IPS-15b (cell line): ENCODE results near the gene PBX3.

Experiments used
- H3K27me3 ChIP-seq: one replicate; pipeline ENCODE4 v1.6.1; 2013; ENCODE audit warnings: low read length; ENCODE audit not compliant: control insufficient read depth, insufficient read depth
- H3K36me3 ChIP-seq: one replicate; pipeline ENCODE4 v1.6.1; 2013; ENCODE audit warnings: low read length; ENCODE audit not compliant: control insufficient read depth, insufficient read depth
- H3K4me1 ChIP-seq: one replicate; pipeline ENCODE4 v1.6.1; 2013; ENCODE audit warnings: mild to moderate bottlenecking, low read length; ENCODE audit not compliant: control insufficient read depth, insufficient read depth
- H3K4me3 ChIP-seq: one replicate; pipeline ENCODE4 v1.5.1; 2013; ENCODE audit warnings: low read depth, low read length
- H3K9ac ChIP-seq: one replicate; pipeline ENCODE4 v1.6.1; 2013; ENCODE audit warnings: low read depth, mild to moderate bottlenecking, low read length
- H3K9me3 ChIP-seq: one replicate; pipeline ENCODE4 v1.6.1; 2013; ENCODE audit warnings: mild to moderate bottlenecking, low read length; ENCODE audit not compliant: control insufficient read depth, insufficient read depth

PBX3 gene

GRCh38 chr9:125914411-125914810, 167.2 kb downstream of the PBX3 start:
- H3K36me3 ChIP-seq = no peaks in the 10 kb centered on the region
- no peak overlapping the region for H3K9ac ChIP-seq
- H3K4me1 ChIP-seq = peaks cover 8% of the 10 kb centered on the region
- H3K9me3 ChIP-seq = no peaks in the 10 kb centered on the region
- no peak overlapping the region for H3K4me3 ChIP-seq
- H3K27me3 ChIP-seq = no peaks in the 10 kb centered on the region

- H3K9ac ChIP-seq = no peak overlapping the region
- no peaks in the 10 kb centered on the region for H3K27me3 ChIP-seq
- H3K36me3 ChIP-seq = no peaks in the 10 kb centered on the region
- H3K4me1 ChIP-seq = peaks cover 8% of the 10 kb centered on the region
- no peaks in the 10 kb centered on the region for H3K9me3 ChIP-seq
- H3K4me3 ChIP-seq = no peak overlapping the region
Measured at GRCh38 chr9:125915606-125916005, 168.4 kb downstream of the PBX3 start.

GRCh38 chr9:125919565-125919964, 172.4 kb downstream of the PBX3 start:
- Histone ChIP-seq H3K27me3 (no peaks in the 10 kb centered on the region), H3K36me3 (no peaks in the 10 kb centered on the region), H3K4me3 (no peak overlapping the region), H3K4me1 (no peaks in the 10 kb centered on the region), H3K9me3 (no peaks in the 10 kb centered on the region), H3K9ac (no peak overlapping the region)

GRCh38 chr9:125920402-125920801, 173.2 kb downstream of the PBX3 start:
- no peaks in the 10 kb centered on the region for H3K4me1 ChIP-seq
- H3K9ac ChIP-seq = no peak overlapping the region
- no peaks in the 10 kb centered on the region for H3K27me3 ChIP-seq
- no peak overlapping the region for H3K4me3 ChIP-seq
- no peaks in the 10 kb centered on the region for H3K9me3 ChIP-seq
- H3K36me3 ChIP-seq = no peaks in the 10 kb centered on the region

GRCh38 chr9:125922854-125923253, 175.7 kb downstream of the PBX3 start:
- H3K4me3 ChIP-seq = no peak overlapping the region
- H3K4me1 ChIP-seq = no peaks in the 10 kb centered on the region
- H3K36me3 ChIP-seq = no peaks in the 10 kb centered on the region
- no peaks in the 10 kb centered on the region for H3K27me3 ChIP-seq
- no peak overlapping the region for H3K9ac ChIP-seq
- no peaks in the 10 kb centered on the region for H3K9me3 ChIP-seq

GRCh38 chr9:125924351-125924750, 177.2 kb downstream of the PBX3 start:
- Histone ChIP-seq H3K4me1 (peaks cover 6% of the 10 kb centered on the region), H3K27me3 (no peaks in the 10 kb centered on the region), H3K9ac (no peak overlapping the region), H3K36me3 (no peaks in the 10 kb centered on the region), H3K9me3 (no peaks in the 10 kb centered on the region), H3K4me3 (no peak overlapping the region)

- Histone ChIP-seq H3K36me3 (no peaks in the 10 kb centered on the region), H3K4me1 (peaks cover 11% of the 10 kb centered on the region), H3K9me3 (no peaks in the 10 kb centered on the region), H3K27me3 (no peaks in the 10 kb centered on the region), H3K4me3 (no peak overlapping the region), H3K9ac (no peak overlapping the region)
Measured at GRCh38 chr9:125926936-125927335, 179.8 kb downstream of the PBX3 start.

GRCh38 chr9:125929846-125930245, 182.7 kb downstream of the PBX3 start:
- Histone ChIP-seq H3K9me3 (no peaks in the 10 kb centered on the region), H3K27me3 (no peaks in the 10 kb centered on the region), H3K4me1 (peaks cover 11% of the 10 kb centered on the region), H3K4me3 (no peak overlapping the region), H3K9ac (no peak overlapping the region), H3K36me3 (no peaks in the 10 kb centered on the region)

DNA sequence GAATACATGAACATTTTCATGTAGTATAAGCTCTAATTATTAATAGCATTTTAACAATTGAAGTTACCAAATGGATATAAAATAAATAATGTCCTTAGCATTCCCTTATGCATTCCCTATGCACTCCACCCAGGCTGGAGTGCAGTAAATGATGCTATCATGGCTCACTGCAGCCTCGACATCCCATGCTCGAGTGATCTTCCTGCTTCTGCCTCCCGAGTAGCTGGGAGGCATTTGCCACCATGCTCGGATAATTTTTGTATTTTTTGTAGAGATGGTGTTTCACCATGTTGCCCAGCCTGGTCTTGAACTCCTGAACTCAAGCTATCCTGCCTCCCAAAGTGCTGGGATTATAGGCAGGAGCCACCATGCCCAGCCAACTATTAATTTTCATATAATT, 184.0 kb downstream of the PBX3 start:
- no peak overlapping the region for H3K9ac ChIP-seq
- H3K4me3 ChIP-seq = no peak overlapping the region
- peaks cover 4% of the 10 kb centered on the region for H3K36me3 ChIP-seq
- peaks cover 11% of the 10 kb centered on the region for H3K4me1 ChIP-seq
- H3K9me3 ChIP-seq = no peaks in the 10 kb centered on the region
- no peaks in the 10 kb centered on the region for H3K27me3 ChIP-seq

- H3K4me3 ChIP-seq = no peak overlapping the region
- H3K27me3 ChIP-seq = no peaks in the 10 kb centered on the region
- no peak overlapping the region for H3K9ac ChIP-seq
- H3K9me3 ChIP-seq = no peaks in the 10 kb centered on the region
- H3K4me1 ChIP-seq = peaks cover 11% of the 10 kb centered on the region
- H3K36me3 ChIP-seq = peaks cover 4% of the 10 kb centered on the region
Measured at GRCh38 chr9:125932012-125932411, 184.8 kb downstream of the PBX3 start.

- peaks cover 4% of the 10 kb centered on the region for H3K36me3 ChIP-seq
- no peak overlapping the region for H3K4me3 ChIP-seq
- H3K9ac ChIP-seq = no peak overlapping the region
- no peaks in the 10 kb centered on the region for H3K27me3 ChIP-seq
- H3K9me3 ChIP-seq = no peaks in the 10 kb centered on the region
- peaks cover 11% of the 10 kb centered on the region for H3K4me1 ChIP-seq
Measured at GRCh38 chr9:125932746-125933455, 185.7 kb downstream of the PBX3 start.

DNA sequence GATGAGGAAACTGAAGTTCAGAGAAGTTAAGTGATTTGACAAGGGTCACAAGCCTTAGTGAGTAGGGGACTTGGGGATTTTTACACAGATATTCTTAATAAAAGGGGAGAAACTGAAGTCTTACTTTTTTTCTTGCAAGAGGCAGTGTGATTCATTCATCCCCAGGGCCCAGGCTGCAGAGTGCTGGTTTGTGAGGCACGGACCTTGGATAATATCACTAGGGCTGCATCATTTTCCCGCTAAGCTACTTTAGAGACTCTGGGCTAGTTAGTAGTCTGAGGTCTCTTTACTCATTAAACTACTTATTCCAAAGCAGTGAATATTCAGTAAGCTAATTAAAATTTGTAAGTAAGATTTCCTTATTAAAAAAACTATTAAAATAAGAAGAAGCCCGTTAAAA, 195.0 kb downstream of the PBX3 start:
- Histone ChIP-seq H3K27me3 (no peaks in the 10 kb centered on the region), H3K9ac (no peak overlapping the region), H3K9me3 (no peaks in the 10 kb centered on the region)

More for the DNA sequence above, 195.0 kb downstream of the PBX3 start:
- Histone ChIP-seq H3K4me3 (no peak overlapping the region), H3K36me3 (no peaks in the 10 kb centered on the region), H3K4me1 (no peaks in the 10 kb centered on the region)
